GM21717 (cell line): Measurements from ENCODE around the gene NUP214.

Experiments
- ATAC-seq: cut with Tn5 transposase; IDR thresholded peaks from one replicate; pipeline ENCODE4 v1.9.1; 2021; ENCODE audit warnings: mild to moderate bottlenecking, moderate library complexity; ENCODE audit not compliant: unreplicated experiment

NUP214 gene

GRCh38 chr9:131274674-131275331 lies 149.4 kb downstream of the NUP214 start:
- ATAC-seq, result no peak

- ATAC-seq, result no peak
Observed at GRCh38 chr9:131275332-131276093, 150.1 kb downstream of the NUP214 start.

GRCh38 chr9:131276094-131276888 lies 150.9 kb downstream of the NUP214 start, which contains the start of gene FAM78A:
TSS of gene FAM78A (minus strand) at chr9:131276510. CDS start at chr9:131276179, 331 bp downstream.
- no peak for ATAC-seq

- no peak for ATAC-seq
Observed at GRCh38 chr9:131276891-131277286, 151.5 kb downstream of the NUP214 start.

GRCh38 chr9:131277287-131277909 lies 152.0 kb downstream of the NUP214 start:
- ATAC-seq, result no peak

GRCh38 chr9:131277910-131278701 lies 152.7 kb downstream of the NUP214 start:
- ATAC-seq, result no peak

- ATAC-seq, result no peak
Observed at GRCh38 chr9:131278702-131279111, 153.3 kb downstream of the NUP214 start.

GRCh38 chr9:131279196-131279862 lies 153.9 kb downstream of the NUP214 start:
- no peak for ATAC-seq

GRCh38 chr9:131279863-131280570 lies 154.6 kb downstream of the NUP214 start:
- no peak for ATAC-seq

- ATAC-seq, result no peak
Observed at GRCh38 chr9:131280660-131281059, 155.3 kb downstream of the NUP214 start.

GRCh38 chr9:131281119-131281965 lies 156.0 kb downstream of the NUP214 start:
- no peak for ATAC-seq

- ATAC-seq, result no peak
Observed at GRCh38 chr9:131282175-131282574, 156.8 kb downstream of the NUP214 start.

GRCh38 chr9:131282688-131283422 lies 157.5 kb downstream of the NUP214 start:
- ATAC-seq, result no peak
